HepG2 (cell line): ENCODE results near the gene FHIT. TPM values are rescaled to one million over a fixed set of nuclear protein-coding genes. Genes with fewer than 3 reads are reported as not detected.

Experiments
- ATAC-seq: fragments of 200-7000 bp; cut with Tn5 transposase; 3 replicates; pipeline ENCODE4 v1.9.1; 2020; ENCODE audit warnings: mild to moderate bottlenecking, moderate library complexity
- BruUV-seq: library from RNA; stranded (reverse); fragments of 400-500 nt; replicated peaks from 2 replicates; lab custom pipeline; 2021; lab: Mats Ljungman, UMichigan
- CTCF ChIA-PET: fragments of 300-600 bp; formaldehyde crosslinking; extraction: SDS; loops from one replicate; lab custom pipeline; 2021; ENCODE audit warnings: low total read pairs, inconsistent platforms, low intra/inter-chr PET ratio; lab: Yijun Ruan, JAX
- POLR2A ChIA-PET: fragments of 350-600 bp; sonication (Branson Sonifier 250); formaldehyde crosslinking; loops from one replicate; lab custom pipeline; 2020; ENCODE audit warnings: antibody characterized with exemption, inconsistent platforms; lab: Yijun Ruan, JAX
- DNase-seq: peaks from one replicate; pipeline ENCODE4 v3.0.0-alpha.2; 2015; ENCODE audit warnings: low spot score
- FAIRE-seq: peaks from 3 replicates; lab custom pipeline; 2011; peaks lifted over from hg19 to GRCh38; lab: Jason Lieb, UNC
- H2AFZ ChIP-seq: one replicate; pipeline ENCODE4 v1.6.1; 2011; ENCODE audit warnings: low read length, inconsistent platforms
- H3K27ac ChIP-seq: fragments of 300-600 bp; 3 replicates; pipeline ENCODE4 v1.8.0; 2011; ENCODE audit warnings: mixed run types, mild to moderate bottlenecking, mixed read lengths, low read length, inconsistent platforms; ENCODE audit not compliant: insufficient read depth; ENCODE audit errors: extremely low read length
- H3K27me3 ChIP-seq, 2 experiments: fragments of 200-600 bp in 1 of 2; 2 replicates in 1 of 2; 3 replicates in 1 of 2; pipeline versions ENCODE4 v1.6.0 to v1.8.0; 2011; ENCODE audit warnings: low read length in 2 of 2, mild to moderate bottlenecking in 2 of 2, moderate library complexity in 2 of 2, inconsistent platforms in 1 of 2; ENCODE audit not compliant: insufficient read depth in 2 of 2, control insufficient read depth in 1 of 2
- H3K36me3 ChIP-seq, 2 experiments: fragments of 200-600 bp in 1 of 2; replicated peaks in 1 of 2; 2 replicates in 1 of 2; 3 replicates in 1 of 2; pipeline versions ENCODE4 v1.5.1 to v1.8.0; 2011; ENCODE audit warnings: low read length in 2 of 2, inconsistent platforms in 1 of 2; ENCODE audit not compliant: insufficient read depth in 2 of 2, control insufficient read depth in 1 of 2
- H3K4me1 ChIP-seq: 2 replicates; pipeline ENCODE4 v1.5.1; 2012; ENCODE audit warnings: low read length, inconsistent platforms; ENCODE audit not compliant: insufficient read depth
- H3K4me2 ChIP-seq: 2 replicates; pipeline ENCODE4 v1.6.0; 2011; ENCODE audit warnings: low read depth, low read length, inconsistent platforms
- H3K4me3 ChIP-seq, 3 experiments: fragments of 200-600 bp in 1 of 3; sonication (generic), shearing (Covaris generic) in 1 of 3; replicated peaks in 1 of 3; 2 replicates each; pipeline ENCODE4 v1.5.1; 2011 to 2016; ENCODE audit warnings: low read length in 3 of 3, inconsistent platforms in 2 of 3, low read depth in 2 of 3, mild to moderate bottlenecking in 2 of 3, control low read depth in 1 of 3, mixed read lengths in 1 of 3; ENCODE audit not compliant: insufficient read depth in 1 of 3
- H3K79me2 ChIP-seq: one replicate; pipeline ENCODE4 v1.6.1; 2011; ENCODE audit warnings: low read length, inconsistent platforms; ENCODE audit not compliant: insufficient read depth
- H3K9ac ChIP-seq: 2 replicates; pipeline ENCODE4 v1.6.0; 2011; ENCODE audit warnings: mild to moderate bottlenecking, low read depth, low read length, inconsistent platforms; ENCODE audit not compliant: insufficient read depth
- H3K9me3 ChIP-seq: 2 replicates; pipeline ENCODE4 v1.5.1; 2012; ENCODE audit warnings: mild to moderate bottlenecking, low read length
- H4K20me1 ChIP-seq: 2 replicates; pipeline ENCODE4 v1.6.0; 2011; ENCODE audit warnings: inconsistent platforms, mild to moderate bottlenecking, low read length, moderate library complexity; ENCODE audit not compliant: insufficient read depth
- CAMTA2 ChIP-seq: sonication (generic); formaldehyde crosslinking; IDR thresholded peaks from 2 replicates; pipeline ENCODE4 v1.4.0; 2020; ENCODE audit warnings: mild to moderate bottlenecking, missing genetic modification reagents, borderline replicate concordance
- ELF1 ChIP-seq: sonication (generic); formaldehyde crosslinking; IDR thresholded peaks from 2 replicates; pipeline ENCODE4 v1.4.0; 2020; ENCODE audit warnings: missing genetic modification reagents
- IKZF4 ChIP-seq: sonication (generic); formaldehyde crosslinking; IDR thresholded peaks from 2 replicates; pipeline ENCODE4 v1.5.1; 2020; ENCODE audit warnings: borderline replicate concordance, mild to moderate bottlenecking, low read depth, missing genetic modification reagents; ENCODE audit errors: not compliant biosample characterization
- KLF13 ChIP-seq: sonication (generic); formaldehyde crosslinking; IDR thresholded peaks from 2 replicates; pipeline ENCODE4 v1.4.0; 2020; ENCODE audit warnings: mild to moderate bottlenecking, missing genetic modification reagents
- RAD21 ChIP-seq: fragments of 450-650 bp; formaldehyde crosslinking; IDR thresholded peaks from 2 replicates; pipeline ENCODE4 v1.5.0; 2020; ENCODE audit warnings: mild to moderate bottlenecking
- SRY ChIP-seq: sonication (generic); formaldehyde crosslinking; IDR thresholded peaks from 2 replicates; pipeline ENCODE4 v1.8.0; 2022; ENCODE audit warnings: mild to moderate bottlenecking, missing genetic modification reagents
- TBX2 ChIP-seq: sonication (generic); formaldehyde crosslinking; IDR thresholded peaks from 2 replicates; pipeline ENCODE4 v1.5.0; 2020; ENCODE audit warnings: missing genetic modification reagents, mild to moderate bottlenecking, borderline replicate concordance
- TEAD2 ChIP-seq: sonication (generic); formaldehyde crosslinking; IDR thresholded peaks from 2 replicates; pipeline ENCODE4 v1.9.0; 2021; ENCODE audit warnings: missing genetic modification reagents
- TFDP1 ChIP-seq: IDR thresholded peaks from 2 replicates; pipeline ENCODE4 v1.6.1; 2016; ENCODE audit warnings: missing compliant biosample characterization, missing genetic modification reagents, borderline replicate concordance
- ZNF121 ChIP-seq: sonication (generic); formaldehyde crosslinking; IDR thresholded peaks from 2 replicates; pipeline ENCODE4 v1.5.0; 2020; ENCODE audit warnings: mild to moderate bottlenecking, missing genetic modification reagents
- ZNF547 ChIP-seq: sonication (generic); formaldehyde crosslinking; IDR thresholded peaks from 2 replicates; pipeline ENCODE4 v1.5.1; 2020; ENCODE audit warnings: mild to moderate bottlenecking, missing genetic modification reagents
- ZNF674 ChIP-seq: sonication (generic); formaldehyde crosslinking; IDR thresholded peaks from 2 replicates; pipeline ENCODE4 v1.5.0; 2020; ENCODE audit warnings: low read depth, mild to moderate bottlenecking, missing genetic modification reagents
- ZNF780A ChIP-seq: sonication (generic); formaldehyde crosslinking; IDR thresholded peaks from 2 replicates; pipeline ENCODE4 v1.8.0; 2022; ENCODE audit warnings: mild to moderate bottlenecking, missing genetic modification reagents, moderate library complexity
- WGBS: methylation state at CpG from one replicate; pipeline ENCODE4 v1.1.6; 2017; ENCODE audit warnings: low lambda C conversion rate; 5-methylcytosine and 5-hydroxymethylcytosine counted together
- in situ Hi-C: cut with HindIII; loops from 2 replicates; pipeline ENCODE4 v1.10.0; 2017; ENCODE audit warnings: low pct_unique_long_range_greater_than_20kb; ENCODE audit not compliant: extremely low pct_ligation_motif_present
- intact Hi-C: fragments of 100-400 bp; cut with micrococcal nuclease; formaldehyde crosslinking; loops from one replicate; pipeline ENCODE4 v1.10.0; 2022; ENCODE audit not compliant: unreplicated experiment
- polyA plus RNA-seq, 8 experiments: library from polyadenylated mRNA; depleted of rRNA in 3 of 8; stranded (reverse) in 7 of 8; unstranded in 1 of 8; fragments of >200 nt; fragmentation: Illumina TruSeq in 4 of 8; extraction: Trizol in 4 of 8; gene quantifications; 2 replicates each; pipeline versions ENCODE4 v1.2.1 to v1.2.3, GENCODE V29; 2011 to 2016; ENCODE audit warnings: low read depth in 4 of 8, missing spikeins in 1 of 8, mixed read lengths in 1 of 8; ENCODE audit not compliant: insufficient read depth in 1 of 8
- total RNA-seq, 5 experiments: library from RNA; depleted of rRNA; stranded (reverse); fragments of >200 nt; fragmentation: Illumina TruSeq; extraction: Trizol; gene quantifications; 2 replicates each; pipeline ENCODE4 v1.2.3, GENCODE V29; 2016; ENCODE audit warnings: low read depth in 1 of 5

FHIT gene
- total and polyA plus RNA-seq, 2 of the 13 experiments (the other 11 are each of a cell fraction or from before 2014, with no cell fraction given) = 4.0 to 4.6 TPM

DNA sequence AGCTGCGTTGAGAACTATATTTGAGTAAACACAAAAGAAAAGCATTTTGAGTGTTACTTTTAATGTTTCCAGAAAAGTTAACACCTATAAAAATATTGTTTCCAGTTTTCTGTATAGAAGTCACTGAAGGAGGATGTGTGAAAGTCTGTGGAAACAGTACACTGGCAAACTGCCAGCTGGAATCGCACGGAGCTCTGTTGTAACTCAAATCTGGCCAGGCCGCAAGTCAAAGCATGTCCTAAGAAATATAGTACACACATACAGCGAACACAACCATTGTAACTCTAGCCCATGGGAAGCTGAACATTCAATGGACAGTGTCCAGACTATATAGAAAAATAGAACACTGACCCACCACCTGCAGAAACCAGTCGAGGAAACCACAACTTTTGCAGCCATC lies 657.2 kb downstream of the FHIT start:
- Histone ChIP-seq H3K9me3 (no peaks in the 10 kb centered on the region), H2AFZ (no peak overlapping the region), H3K27ac (no peak overlapping the region), H3K79me2 (no peaks in the 10 kb centered on the region), H3K36me3 (no peaks in the 10 kb centered on the region), H3K4me2 (no peak overlapping the region), H3K4me3 (no peak overlapping the region), H3K9ac (no peak overlapping the region), H3K4me1 (0 out of 2 replicates have a peak, but pooled peaks cover 6% of the 10 kb centered on the region), H3K27me3 (no peaks in the 10 kb centered on the region; a peak in 2 of 5 replicates)
- ATAC-seq = no peak
- in situ Hi-C loops (no loop called here), intact Hi-C loops (no loop called here)
- FAIRE-seq = no peak
- WGBS = 19% methylated on average over 6 of the region's 6 CpGs
- BruUV-seq = no TSS peak
- no peak for DNase-seq
- POLR2A ChIA-PET = no interaction called here
- TF ChIP-seq ZNF547 (no peak), TBX2 (no peak), RAD21 (CRISPR knock-in tag) (no peak), CAMTA2 (CRISPR knock-in tag) (no peak), TEAD2 (no peak), ZNF674 (CRISPR knock-in tag) (no peak), ZNF780A (no peak), KLF13 (no peak), ELF1 (CRISPR knock-in tag) (no peak), ZNF121 (CRISPR knock-in tag) (no peak), IKZF4 (CRISPR knock-in tag) (no peak), SRY (CRISPR knock-in tag) (no peak), TFDP1 (CRISPR knock-in tag) (no peak)
- TF ChIP-seq, all 625 proteins: peak for 0
- no peaks in the 10 kb centered on the region for H4K20me1 ChIP-seq
- CTCF ChIA-PET = no interaction called here
